ENCODE data around the gene RFNG.

RFNG gene, protein sequence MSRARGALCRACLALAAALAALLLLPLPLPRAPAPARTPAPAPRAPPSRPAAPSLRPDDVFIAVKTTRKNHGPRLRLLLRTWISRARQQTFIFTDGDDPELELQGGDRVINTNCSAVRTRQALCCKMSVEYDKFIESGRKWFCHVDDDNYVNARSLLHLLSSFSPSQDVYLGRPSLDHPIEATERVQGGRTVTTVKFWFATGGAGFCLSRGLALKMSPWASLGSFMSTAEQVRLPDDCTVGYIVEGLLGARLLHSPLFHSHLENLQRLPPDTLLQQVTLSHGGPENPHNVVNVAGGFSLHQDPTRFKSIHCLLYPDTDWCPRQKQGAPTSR

GRCh38 chr17:82051776-82052637 is at the start of gene RFNG, which contains the start of gene GPS1:
Gene RFNG, minus strand, starts transcription at chr17:82051811. Its CDS starts 45 bp downstream, at chr17:82051766.
Gene GPS1, plus strand, starts transcription at chr17:82051898. Its CDS starts 34 bp downstream, at chr17:82051932.
- DNase-seq: peak; percentile 62

DNA sequence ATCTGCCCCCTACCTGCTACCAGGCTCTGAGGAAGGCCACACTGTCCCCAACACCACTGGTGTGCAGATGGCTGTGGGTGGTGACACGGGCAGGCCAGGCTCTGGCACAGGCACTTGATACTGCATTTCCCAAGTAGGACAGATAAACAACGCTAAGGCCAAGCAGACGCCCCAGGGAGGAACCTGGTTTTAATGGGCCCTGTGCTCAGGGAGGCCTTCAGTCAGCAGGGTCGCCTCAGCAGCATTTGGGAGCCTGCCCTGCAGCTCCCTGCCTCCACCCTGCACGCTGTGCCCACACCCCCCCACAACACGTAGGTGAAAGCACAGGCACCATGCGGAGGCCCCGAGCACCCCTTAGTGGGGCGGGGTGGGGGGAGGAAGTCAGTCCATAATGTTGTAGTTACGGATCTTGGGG is 49.7 kb upstream of the RFNG start:
- DNase-seq: no peak

GRCh38 chr17:82100502-82101298 is 49.1 kb upstream of the RFNG start:
- DNase-seq: no peak

GRCh38 chr17:82098939-82099763 is 47.5 kb upstream of the RFNG start:
- DNase-seq: no peak

DNA sequence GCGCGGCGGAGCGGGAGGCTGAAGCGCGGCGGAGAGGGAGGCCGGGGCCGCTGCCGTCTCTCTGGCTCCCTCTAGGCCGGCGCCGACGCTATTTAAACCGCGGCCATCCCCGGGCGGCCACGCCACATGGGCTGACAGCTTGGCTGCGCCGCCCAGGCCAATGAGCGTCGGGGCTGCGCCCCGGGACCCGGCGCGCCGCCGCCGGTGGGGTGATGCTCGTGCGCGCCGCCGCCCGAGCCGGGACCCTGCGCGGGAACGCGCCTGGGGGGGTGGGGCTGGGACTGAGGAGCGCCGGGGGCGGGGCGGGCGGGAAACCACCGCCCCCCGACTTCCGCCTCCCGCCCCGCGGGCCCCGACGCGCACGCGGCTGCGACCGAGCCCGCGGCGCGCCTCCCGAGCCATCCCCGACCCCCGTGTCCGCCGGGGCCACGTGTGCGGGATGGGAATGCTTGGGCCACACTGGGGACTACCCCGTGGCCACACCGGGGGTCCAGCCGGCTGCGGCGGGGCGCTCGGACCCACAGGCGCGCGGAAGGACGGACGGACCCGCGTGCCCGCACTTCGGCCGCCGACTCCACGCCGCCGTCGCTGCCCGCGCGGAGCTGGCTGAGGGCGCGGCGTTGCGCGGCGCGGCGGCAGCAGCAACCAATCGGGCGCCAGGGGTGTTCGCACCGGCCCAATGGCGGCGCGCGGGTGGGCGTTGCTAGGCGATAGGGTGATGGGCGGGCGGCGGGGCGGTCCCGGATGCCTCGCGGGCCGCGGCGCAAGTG is 46.7 kb upstream of the RFNG start, which contains the start of gene FASN:
Gene FASN (minus strand): TSS at position 68 of the 770 bp plus-strand sequence. CDS start 1,791 bp downstream, outside the sequence.
- DNase-seq: peak; percentile 95

DNA sequence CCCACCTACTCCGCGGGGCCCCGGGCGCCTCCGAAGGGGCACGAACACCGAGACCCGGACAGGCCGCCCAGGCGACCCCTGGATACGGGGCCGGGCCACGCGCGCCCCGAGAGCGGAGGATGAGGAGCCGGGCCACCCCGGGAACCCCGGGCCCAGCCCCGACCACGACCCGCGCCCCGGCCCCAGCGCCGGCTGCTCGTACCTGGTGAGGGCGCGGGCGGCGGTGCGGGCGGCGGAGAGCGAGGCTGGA is 46.2 kb upstream of the RFNG start:
- DNase-seq: no peak

DNA sequence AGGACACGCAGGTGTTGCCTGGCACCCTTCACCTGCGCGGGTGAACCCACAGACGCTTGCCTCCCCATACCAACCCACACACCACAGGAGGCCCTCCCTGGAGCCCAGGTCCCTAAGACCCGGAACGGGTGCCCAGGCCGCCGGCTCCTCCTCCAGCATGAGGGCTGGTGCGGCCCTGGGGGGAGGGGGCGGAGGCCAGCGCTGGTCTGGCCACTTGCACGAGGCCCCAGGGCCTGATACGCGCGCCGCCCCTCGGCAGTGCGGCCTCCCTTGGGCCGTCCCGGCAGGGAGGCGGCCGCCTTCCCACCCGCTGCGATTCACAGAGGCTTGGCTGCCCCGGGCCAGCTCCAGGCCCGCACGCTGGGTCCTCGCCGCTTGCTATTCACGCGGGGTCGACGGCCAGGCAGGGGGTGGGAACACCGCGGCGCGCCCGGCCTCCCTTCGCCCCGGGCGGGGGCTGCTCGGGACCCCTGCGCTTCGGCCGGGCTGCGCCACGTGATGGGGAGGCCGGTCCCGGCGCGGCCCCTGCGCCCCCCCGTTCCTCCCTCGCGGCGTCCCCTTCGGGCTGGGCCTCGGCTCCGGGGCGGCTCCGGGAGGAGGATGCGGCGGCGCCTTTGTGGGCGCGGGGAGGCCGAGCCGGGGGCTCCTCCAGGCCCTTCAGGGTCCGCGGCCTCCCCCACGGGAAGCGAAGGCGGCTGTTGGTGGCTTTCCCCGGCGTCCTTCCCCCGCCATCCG is 45.7 kb upstream of the RFNG start:
- peak; percentile 66 for DNase-seq

DNA sequence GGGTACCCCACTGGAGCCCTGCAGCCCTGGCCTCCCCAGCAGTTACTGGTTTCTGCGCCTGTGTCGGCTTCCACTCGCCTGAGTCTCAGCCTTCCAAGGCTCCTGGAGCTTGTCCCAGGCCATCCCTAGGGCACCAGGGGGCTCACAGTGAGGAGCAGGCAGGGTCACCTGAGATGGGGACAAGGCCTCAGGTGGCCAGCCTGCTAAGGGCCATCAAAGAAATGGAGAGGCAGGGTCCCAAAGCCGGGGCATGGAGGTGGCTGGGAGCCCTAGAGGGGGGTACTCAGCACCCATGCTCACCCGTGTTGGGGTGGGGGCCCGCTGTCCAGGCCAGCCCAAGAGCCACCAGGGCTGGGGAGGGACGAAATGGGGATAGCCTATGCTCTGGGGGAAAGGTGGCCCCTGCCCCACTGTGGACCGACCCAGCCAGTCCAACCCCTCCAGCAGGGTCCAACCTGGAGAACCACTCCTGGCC is 45.1 kb upstream of the RFNG start:
- DNase-seq: no peak

DNA sequence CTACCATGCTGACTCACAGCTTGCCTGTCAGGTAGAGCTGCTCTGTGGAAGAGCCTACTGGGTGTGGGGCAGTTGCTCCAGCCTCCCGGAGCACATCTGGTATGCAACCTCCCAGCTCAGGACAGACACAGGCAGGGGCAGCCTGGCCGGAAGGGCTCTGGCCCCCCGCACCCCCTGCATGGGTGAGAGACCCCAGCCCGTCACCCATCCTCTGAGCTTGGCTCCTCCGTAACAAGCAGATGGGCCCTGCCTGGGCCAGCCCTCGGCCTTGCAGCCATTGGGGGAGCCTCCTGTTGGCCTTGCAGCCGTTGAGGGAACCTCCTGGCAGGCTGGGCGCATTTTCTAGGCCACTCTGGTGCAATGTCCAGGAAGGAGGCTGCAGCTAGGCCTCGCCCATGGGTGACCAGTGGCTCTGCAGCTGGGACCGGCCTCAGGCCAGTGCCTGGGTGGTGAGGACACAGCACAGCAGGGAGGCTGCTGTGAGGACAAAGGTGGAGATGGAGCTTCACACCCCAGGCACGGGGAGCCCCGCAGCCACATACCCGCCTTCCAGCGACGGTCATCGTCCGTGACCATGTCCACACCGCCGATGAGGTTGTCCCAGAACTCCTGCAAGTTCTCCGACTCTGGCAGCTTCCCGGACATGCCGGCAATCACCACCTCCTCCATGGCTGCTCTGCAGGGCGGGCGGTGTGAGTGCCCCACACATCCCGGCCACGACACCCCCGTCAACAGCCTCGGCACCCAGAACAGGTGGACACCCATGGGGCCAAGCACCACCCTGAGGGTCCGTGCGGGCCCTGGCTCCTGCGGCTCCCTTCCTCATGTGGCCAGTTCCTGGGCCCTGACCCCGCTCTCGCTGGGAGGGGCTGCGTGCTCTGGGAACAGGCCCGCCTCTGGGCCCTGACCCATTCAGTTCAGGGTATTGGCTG is 44.4 kb upstream of the RFNG start:
- DNase-seq: no peak

DNA sequence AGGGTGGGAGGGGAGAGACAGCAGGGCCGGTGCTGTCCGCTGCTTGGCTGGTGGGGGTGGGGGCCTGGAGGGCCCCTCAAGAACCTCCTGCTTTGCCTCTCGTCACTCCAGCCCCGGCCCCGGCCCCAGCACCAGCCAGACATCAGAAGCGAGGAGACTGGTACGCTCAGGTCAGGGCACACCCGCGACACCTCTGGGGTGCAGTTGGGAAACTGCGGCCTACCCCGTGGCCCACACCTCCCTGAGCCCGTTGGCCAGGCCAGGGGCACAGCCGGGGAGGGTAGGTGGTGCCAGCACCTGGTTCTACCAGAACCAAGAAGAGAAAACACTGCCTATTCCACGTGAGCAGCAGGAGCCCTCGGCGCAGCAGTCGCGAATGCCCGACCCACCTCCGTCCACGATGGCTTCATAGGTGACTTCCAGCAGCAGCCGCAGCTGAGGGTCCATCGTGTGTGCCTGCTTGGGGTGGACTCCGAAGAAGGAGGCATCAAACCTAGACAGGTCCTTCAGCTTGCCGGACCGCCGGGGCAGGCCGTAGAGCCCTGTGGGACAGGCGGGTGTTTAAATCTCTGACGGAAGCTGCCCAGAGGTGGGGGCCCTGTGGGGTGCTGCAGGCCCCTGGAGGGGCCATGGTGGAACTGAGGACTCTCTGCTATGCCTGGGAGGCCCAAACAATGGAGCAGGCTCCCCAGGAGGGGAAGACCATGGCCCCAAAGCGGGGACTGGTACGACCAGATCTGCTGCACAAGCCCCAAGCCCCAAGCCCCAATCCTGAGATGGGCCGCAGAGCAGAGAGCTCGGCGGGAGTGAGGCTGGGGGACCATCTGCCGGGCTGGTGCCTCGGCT is 43.5 kb upstream of the RFNG start:
- no peak for DNase-seq

DNA sequence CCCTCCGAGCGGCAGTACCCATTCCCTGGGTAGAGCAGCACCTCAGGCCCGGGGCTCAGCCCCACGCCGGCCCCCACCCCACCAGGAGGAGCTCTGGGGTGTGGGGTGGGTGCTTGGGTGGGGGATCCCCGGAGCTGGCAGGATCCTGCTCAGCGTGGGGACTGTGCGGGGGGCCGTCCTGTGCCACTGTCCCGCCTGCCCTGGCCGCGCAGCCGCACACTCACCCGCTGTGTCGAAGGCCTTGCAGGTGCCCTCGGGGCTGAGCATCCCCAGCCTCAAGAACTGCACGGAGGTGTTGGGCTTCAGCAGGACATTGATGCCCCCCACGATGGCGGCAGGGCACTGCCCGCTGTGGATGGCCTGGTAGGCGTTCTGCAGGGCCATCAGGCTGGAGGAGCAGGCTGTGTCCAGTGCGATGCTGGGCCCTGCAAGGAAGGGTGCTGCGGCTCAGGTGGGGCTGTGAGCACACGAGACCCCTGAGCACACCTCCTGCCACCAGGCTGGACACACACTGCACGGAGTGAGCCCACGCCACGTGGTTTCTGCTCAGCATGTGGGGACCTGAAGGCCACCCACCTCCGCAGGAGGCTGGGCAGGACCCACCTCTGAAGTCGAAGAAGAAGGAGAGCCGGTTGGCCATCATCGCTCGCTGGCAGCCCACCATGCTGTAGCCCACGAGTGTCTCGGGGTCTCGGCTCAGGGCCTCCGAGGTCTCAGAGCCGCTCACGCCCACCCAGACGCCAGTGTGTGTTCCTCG is 41.6 kb upstream of the RFNG start:
- no peak for DNase-seq

- no peak for DNase-seq
Measured at GRCh38 chr17:82092628-82092994, 41.0 kb upstream of the RFNG start.

DNA sequence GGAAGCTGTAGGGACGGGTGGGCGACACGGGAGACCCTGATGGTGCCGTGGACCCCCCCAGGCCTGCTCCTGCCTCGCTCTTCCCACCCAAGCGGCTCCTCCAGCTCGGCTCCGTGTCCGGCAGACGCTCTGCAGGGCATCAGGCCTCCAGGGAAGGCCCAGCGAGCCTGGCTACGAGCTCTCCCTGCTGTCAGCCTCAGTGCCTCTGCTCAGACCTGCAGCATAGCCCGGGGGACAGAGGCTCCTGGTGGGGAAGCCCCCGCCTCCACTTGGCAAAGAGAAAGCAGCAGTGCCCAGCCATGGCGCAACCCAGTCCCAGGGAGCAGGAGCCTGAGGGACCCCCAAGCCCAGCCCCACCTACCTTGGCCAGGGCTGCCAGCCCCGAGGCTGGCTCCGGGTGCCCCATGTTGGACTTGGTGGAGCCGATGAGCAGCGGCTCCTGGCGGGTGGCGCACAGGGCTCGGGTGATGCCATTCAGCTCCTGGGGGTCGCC is 40.5 kb upstream of the RFNG start:
- no peak for DNase-seq

GRCh38 chr17:82091264-82092066 is 39.9 kb upstream of the RFNG start:
- DNase-seq: no peak

- DNase-seq: no peak
Measured at GRCh38 chr17:82090549-82091263, 39.1 kb upstream of the RFNG start.
